ENCODE data around the gene TRIM6.

GRCh38 chr11:5604896-5605295 lies 8.5 kb downstream of the TRIM6 start:
- TF ChIP-seq, protein P1, sequence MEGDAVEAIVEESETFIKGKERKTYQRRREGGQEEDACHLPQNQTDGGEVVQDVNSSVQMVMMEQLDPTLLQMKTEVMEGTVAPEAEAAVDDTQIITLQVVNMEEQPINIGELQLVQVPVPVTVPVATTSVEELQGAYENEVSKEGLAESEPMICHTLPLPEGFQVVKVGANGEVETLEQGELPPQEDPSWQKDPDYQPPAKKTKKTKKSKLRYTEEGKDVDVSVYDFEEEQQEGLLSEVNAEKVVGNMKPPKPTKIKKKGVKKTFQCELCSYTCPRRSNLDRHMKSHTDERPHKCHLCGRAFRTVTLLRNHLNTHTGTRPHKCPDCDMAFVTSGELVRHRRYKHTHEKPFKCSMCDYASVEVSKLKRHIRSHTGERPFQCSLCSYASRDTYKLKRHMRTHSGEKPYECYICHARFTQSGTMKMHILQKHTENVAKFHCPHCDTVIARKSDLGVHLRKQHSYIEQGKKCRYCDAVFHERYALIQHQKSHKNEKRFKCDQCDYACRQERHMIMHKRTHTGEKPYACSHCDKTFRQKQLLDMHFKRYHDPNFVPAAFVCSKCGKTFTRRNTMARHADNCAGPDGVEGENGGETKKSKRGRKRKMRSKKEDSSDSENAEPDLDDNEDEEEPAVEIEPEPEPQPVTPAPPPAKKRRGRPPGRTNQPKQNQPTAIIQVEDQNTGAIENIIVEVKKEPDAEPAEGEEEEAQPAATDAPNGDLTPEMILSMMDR (IDR thresholded peaks at IDR 0.05 in 8 of 11, conservative IDR thresholded peaks at IDR 0.05 in 3 of 11) = no peak
- no peak for TF ChIP-seq POLR2A (IDR thresholded peaks at IDR 0.05)
- TF ChIP-seq POLR2AphosphoS5 (IDR thresholded peaks at IDR 0.05) = no peak
